Measurements from ENCODE around the gene NDUFA13. TPM values are rescaled to one million over a fixed set of nuclear protein-coding genes. Genes with fewer than 3 reads are reported as not detected.

Gene NDUFA13
- total RNA-seq, 1 donor from 2014 or later, result 779 TPM

DNA sequence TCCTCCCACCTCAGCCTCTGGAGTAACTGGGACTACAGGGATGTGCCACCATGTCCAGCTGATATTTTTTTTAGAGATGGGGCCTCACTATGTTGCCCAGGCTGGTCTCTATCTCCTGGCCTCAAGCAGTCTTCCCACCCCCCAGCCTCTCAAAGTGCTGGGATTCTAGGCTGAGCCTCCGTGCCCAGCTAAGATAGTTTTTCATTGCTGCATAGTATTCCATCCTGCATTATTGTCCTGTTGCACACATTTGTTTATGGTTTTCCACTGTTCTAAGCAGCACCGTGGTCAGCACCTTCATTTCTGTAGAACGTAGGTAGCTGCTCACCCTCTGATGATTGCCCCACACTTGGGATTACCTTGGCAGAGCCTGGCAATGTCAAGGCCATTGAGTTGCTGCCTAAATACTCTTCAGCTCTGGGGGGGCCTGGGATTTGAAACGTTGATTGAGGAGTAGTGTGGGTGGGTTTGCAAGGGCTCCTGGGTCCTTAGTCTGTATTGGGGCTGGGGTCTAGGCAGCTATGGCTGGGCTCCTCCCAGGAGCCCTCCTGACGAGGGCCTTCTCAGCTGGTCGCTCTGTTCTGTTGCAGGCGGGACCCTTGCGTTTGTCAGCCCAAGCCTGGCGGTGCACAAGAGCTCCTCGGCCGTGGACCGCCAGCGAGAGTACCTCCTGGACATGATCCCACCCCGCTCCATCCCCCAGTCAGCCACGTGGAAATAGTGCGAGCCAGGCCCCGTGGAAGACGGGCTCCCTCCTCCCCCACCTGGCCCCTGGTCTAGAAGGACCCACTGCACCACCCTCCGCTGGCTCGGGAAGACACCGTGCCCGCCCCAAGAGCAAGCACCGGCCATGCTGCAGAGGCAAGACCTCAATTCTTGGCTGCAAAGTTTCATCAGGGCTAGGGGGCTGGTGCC lies 11.0 kb upstream of the NDUFA13 start:
- intact Hi-C loops (cut with DNase I), result loop anchor here (10.0 kb wide), 1 partner anchor 310 kb away; the partner anchor contains the start of genes BORCS8 and RFXANK
- no peak for DNase-seq (ENCODE audit: low spot score)

DNA sequence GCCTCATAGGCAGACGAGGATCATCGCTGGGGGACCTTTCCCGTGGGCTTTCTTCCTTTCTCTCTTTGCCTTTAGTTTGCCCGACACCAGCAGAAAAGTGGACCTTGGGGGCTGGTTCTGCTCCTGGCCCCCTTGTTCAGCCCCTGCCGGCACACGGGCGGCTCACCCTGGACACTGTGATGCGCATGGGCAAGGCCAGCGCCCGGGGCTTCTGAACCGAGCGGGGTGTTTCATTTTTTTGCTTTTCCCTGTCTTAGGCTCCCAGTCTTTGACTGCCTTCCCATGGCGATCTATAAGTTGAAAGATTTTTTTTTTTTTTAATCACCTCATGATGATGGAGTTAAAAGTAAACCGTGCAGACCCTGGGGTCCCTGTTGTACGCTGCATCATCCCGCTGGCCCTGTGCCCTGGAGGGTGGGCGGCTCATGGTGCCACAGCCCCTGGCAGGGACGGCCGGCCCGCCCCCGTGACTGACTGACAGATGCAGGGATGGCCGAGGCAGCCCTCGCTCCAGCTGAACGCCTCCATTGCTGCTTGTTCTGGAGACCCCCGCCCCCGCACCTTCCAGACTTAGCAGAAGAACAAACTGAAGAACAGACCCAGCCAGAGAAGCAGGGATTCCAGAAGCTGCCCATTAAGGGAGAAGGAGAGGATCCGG lies 10.2 kb upstream of the NDUFA13 start:
- no peak for DNase-seq (ENCODE audit: low spot score)
- intact Hi-C loops (cut with DNase I), result loop anchor here (10.0 kb wide), 1 partner anchor 311 kb away; the partner anchor contains the start of genes BORCS8 and RFXANK

DNA sequence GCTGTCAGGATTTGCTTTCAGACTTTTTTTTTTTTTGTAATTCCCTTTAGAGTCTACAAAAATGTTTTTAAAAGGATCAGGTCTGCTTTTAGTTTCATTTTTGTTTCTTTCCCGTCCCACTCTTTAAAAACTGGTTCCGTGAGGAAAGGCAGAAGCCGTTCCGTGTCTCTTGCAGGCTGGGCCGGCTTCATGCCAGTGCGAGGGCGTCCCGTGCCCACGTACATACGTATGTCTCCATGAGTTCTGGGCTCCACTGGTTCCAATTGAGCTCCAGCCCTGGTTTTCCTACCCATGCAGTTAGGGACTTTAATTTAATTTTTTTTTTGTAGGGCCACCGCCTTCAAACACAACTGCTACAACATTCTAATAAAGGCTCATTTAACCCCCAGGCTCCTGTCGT lies 9.4 kb upstream of the NDUFA13 start:
- intact Hi-C loops (cut with DNase I), result loop anchor here (10.0 kb wide), 1 partner anchor 312 kb away; the partner anchor contains the start of genes BORCS8 and RFXANK

DNA sequence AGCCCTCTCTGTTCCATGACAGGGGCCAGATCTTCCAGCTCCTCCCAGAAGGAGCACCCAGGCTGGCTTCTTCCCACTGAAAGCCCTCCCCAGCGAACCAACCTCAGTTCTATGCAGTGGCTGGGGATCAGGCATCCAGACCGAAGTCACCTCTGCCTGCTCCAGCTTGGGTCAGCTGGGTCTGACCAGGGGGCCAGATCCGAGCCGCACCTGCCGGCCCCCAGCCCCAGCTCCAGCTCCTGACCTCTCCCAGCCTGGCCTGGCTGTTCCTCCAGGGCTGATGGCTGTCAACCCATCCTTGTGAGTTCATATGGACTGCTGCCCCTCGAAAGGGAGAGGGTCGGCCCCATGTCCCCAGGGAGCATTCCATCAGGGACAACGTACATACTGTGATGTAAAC lies 8.7 kb upstream of the NDUFA13 start:
- no peak for DNase-seq (ENCODE audit: low spot score)
- intact Hi-C loops (cut with DNase I), result loop anchor here (10.0 kb wide), 1 partner anchor 313 kb away; the partner anchor contains the start of genes BORCS8 and RFXANK

More for the DNA sequence above, 9.4 kb upstream of the NDUFA13 start:
- no peak for DNase-seq (ENCODE audit: low spot score)

DNA sequence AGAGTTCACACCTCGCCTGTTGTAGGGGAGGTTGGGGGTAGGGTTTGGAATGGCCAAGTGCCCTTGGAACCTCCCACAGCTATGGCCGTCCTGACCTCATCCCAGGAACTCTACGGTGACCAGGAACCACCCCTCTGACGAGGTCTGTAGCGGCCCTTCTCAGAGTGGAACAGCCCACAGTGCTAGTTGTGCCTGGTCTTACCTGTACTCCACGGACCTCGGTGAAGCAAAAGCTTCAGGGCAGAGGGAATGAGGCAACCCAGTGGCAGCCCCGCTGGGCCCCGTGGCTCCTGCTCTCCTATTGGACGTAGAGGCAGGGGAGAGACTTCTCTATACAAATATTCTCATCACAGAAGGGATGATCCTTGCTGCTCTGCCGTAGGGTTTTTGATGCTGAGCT lies 7.8 kb upstream of the NDUFA13 start:
- no peak for DNase-seq (ENCODE audit: low spot score)
- intact Hi-C loops (cut with DNase I), result loop anchor here (10.0 kb wide), 1 partner anchor 313 kb away; the partner anchor contains the start of genes BORCS8 and RFXANK

DNA sequence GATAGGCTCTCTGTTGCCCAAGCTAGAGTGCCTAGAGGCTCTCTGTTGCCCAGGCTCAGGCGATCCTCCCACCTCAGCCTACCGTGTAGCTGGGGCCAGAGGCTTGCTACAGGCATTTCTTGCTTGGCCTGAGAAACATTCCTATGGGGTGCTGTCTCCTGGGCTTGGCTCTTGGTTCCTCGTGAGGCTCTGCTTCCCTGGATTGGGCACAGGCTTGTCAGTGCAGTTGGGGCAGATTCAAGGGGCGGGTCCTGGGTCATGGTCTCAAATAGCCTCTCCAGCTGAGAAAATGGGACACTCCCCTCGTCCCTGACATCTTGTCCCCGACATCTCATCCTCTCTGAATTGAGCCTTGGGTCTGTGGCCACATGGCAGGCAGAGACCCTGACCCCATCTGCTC lies 5.6 kb upstream of the NDUFA13 start:
- intact Hi-C loops (cut with DNase I), result no loop called here
- DNase-seq (ENCODE audit: low spot score), result no peak

DNA sequence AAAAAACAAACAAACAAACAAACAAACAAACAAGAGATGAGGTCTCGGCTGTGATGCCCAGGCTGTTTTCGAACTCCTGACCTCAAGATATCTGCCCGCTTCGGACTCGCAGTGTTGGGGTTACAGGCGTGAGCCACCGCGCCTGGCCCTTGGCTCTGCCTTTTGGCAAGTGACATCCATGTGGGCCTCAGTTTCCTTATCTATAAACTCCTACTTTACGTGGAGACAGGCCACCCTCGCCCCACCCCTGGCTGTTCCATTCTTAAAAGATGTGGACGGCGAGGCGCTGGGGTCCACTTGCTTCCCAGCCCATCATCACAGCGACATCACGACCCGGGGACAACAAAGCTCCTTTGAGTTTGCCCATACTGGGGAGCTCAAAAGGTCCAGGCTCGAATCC lies 2.3 kb upstream of the NDUFA13 start:
- intact Hi-C loops (cut with DNase I), result no loop called here
- no peak for DNase-seq (ENCODE audit: low spot score)

DNA sequence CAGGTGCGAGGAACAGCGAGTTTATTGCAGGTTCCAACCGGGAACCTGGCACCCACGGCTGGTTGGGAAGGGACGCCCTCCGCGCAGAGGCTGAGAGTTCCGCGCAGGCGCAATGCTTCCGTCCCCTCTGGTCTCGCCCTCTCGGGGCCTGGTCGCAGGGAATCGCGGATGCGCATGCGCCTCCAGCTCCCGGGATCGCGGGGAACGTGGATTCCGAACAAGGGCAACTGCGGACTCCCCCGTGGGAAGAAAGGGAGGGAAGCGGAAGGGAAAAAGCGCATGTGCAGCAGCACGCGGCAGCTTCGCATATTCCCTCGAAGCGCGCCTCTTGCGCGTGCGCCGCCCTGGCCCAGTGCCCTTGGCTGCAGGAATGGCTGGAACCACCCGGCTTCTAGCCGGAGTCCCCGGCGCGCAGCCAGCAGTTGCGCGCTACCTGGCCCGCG lies 1.8 kb upstream of the NDUFA13 start:
- peak; percentile 89 for DNase-seq (ENCODE audit: low spot score)

DNA sequence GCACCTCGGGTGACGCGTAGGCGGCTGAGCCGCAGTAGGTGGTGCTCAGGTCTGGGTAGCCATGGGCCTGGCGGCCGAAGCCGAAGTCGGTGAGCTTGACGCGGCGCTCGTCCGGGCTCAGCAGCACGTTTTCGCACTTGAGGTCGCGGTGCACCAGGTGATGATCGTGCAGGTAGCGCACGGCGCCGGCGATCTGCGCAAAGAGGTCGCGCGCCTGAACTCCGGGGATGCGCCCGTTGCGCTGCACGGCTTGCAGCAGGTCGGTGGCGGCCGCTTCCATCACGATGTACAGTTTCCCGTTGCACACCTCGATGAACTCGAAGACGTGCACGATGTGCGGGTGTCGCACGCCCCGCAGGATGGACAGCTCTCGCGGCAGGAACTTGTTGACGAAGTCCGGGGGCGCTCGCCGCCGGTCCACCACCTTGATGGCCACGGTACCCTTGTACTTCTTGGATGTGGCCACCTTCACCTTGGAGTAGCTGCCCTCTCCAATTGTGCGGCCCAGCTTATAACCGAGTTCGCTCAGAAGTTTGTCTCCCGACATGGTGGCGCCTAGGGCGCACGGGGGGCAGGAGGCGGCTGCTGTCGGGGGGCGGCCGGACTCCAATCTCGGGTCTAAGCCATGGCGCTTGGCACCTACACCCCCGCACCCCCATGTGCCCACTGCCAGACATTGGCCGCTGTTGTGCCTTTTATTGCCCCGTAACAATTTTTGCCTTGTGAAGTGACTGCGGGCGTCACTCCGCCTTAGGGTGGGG lies 964 bp upstream of the NDUFA13 start, which contains the start of gene TSSK6:
TSS of gene TSSK6 (minus strand) at position 668 of the 761 bp plus-strand sequence. CDS start at position 547, 121 bp downstream.
- intact Hi-C loops (cut with DNase I), result no loop called here
- DNase-seq (ENCODE audit: low spot score), result no peak

More for the DNA sequence above, 1.8 kb upstream of the NDUFA13 start:
- intact Hi-C loops (cut with DNase I), result no loop called here

DNA sequence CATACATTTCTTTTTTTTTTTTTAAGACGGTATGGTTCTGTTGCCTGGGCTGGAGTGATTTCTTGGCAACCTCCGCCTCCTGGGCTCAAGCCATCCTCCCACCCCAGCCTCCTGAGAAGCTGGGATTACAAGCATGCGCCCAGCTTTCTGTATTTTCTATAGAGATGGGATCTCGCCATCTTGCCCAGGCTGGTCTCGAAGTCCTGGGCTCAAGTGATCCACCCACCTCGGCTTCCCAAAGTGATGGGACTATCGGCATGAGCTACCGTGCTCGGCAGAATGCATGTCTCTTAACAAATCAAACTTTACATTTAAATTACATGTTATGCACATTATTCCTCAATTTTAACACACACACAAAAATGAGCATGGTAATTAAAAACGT lies 1.2 kb downstream of the NDUFA13 start:
- DNase-seq (ENCODE audit: low spot score), result no peak
- intact Hi-C loops (cut with DNase I), result no loop called here

DNA sequence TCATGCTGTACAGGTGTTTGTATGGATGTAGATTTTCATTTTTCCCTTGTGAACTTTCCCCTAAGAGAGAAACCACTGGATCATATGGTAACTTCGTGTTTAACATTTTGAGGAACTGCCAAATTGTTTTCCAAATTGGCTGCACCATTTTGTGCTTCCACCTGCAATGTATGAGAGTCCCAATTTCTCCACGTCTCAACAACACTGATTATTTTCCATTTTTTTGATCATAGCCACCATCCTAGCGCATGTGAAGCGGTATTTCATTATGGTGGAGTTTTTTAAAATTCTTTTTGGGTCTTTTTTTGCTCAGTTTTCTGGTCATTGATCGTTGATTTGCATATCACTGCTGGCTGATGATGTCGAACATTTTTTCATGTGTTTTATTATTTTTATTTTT lies 5.0 kb downstream of the NDUFA13 start:
- intact Hi-C loops (cut with DNase I), result no loop called here
- DNase-seq (ENCODE audit: low spot score), result no peak

DNA sequence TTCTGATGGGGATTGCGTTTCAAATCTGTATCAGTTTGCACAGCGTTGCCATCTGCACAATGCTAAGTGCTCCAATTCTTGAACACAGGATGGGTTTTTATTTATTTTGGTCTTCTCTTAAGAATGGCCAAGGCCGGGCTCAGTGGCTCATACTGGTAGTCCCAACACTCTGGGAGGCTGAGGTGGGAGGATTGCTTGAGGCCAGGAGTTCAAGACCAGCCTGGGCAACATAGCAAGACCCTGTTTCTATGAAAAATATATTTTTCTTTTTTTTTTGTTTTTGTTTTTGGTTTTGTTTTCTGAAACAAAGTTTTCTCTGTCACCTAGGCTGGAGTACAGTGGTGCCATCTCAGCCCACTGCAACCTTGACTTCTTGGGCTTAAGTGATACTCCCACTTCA lies 7.2 kb downstream of the NDUFA13 start:
- intact Hi-C loops (cut with DNase I), result no loop called here
- DNase-seq (ENCODE audit: low spot score), result no peak

DNA sequence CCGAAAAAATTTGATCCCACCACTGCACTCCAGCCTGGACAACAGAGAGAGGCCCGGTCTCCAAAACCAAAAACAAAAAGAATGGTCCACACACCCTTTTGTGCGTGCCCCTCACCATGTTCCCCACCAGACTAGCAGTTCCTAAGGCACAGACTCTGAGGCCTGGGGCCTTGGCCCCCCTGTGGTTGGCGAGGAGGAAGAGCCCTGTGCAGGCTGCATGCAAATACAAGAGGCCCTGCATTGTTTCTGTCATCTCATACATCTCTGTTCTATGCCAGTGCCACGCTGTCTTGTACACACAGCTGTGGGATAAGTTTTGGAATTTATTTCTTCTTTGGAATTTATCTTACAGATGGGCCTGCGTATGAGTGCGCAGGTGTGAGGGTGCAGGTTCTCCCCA lies 8.0 kb downstream of the NDUFA13 start:
- no peak for DNase-seq (ENCODE audit: low spot score)
- intact Hi-C loops (cut with DNase I), result no loop called here

DNA sequence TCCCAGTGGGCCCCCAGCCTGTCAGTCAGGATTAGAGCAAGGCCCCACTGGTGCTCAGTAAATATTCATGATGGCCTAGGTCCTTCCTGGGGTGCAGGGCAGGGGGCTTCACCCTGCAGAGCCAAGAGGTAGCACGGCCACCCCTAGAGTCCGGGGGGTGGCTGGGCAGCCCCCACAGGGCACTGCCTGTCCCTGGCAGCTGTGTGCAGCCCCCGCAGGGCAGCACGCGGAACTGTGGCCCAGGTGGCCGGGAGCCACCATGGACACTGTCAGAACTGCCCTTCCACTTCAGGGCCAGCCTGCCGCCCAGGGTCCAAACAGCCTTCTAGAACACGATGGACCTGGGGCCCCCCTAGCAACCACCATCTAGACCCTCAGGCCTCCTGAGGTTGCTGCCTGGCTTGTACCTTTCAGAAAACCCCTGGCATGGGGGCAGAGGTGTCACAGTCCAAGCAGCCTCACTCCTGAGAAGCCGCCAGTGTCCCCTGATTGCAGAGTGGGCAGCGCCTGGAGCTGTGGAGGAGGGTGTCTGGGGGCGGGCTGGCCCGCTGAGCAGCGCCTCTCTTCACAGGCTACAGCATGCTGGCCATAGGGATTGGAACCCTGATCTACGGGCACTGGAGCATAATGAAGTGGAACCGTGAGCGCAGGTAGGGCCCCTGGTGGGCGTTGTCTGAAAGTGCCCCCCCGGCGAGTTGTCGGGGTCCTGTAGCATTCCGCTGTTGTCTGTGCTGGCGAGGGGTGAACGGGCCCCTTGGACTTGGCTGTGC lies 9.8 kb downstream of the NDUFA13 start:
- no peak for DNase-seq (ENCODE audit: low spot score)
- intact Hi-C loops (cut with DNase I), result no loop called here

DNA sequence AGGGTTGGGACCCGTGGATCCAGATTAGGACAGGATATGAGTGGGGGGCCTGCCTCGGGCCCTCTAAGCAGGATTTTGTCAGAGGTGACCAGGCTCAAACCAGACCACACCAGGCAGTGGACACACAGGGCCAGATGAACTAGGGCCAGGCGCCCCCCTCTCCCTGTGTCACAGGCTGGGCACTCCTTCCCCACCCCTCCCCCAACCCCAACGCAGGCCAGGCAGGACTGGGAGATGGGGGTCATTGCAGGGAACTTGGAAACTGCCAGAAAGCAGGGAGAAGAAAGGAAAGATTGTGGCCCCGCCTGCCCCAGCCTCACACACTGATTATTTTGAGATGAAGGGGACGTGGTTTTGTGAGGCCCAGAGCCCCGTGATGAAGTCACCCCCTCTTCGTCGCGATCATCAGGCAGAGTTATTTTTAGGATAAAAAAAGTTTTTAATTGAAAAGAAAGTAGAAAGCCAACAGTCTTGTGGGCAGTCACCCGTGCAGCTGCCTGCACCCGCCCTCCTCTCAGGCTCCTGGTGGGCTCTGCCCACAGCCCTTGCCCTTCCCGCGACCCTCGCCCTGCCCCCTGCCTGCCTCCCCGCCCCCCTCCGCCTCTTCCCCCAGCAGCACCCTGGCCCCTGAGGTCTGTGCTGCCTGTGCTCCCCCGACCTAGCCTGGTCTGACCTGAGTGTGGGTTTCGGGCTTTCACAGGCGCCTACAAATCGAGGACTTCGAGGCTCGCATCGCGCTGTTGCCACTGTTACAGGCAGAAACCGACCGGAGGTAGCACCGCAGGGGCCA lies 10.8 kb downstream of the NDUFA13 start:
- intact Hi-C loops (cut with DNase I), result no loop called here
- no peak for DNase-seq (ENCODE audit: low spot score)

DNA sequence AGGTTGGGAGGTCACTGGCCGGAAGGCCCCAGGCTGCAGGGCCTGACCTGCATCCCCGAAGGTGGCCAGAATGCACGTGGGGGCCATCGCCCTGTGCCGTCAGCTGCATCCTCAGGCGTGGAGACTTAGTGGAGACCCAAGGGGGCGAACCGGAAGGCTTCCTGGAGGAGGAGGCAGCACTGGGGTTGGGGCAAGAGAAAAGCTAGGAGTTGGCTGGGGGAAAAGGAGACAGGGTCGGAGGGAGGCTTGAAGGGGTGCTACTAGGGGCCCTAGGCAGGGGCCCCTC lies 11.3 kb downstream of the NDUFA13 start:
- no peak for DNase-seq (ENCODE audit: low spot score)
- intact Hi-C loops (cut with DNase I), result no loop called here

DNA sequence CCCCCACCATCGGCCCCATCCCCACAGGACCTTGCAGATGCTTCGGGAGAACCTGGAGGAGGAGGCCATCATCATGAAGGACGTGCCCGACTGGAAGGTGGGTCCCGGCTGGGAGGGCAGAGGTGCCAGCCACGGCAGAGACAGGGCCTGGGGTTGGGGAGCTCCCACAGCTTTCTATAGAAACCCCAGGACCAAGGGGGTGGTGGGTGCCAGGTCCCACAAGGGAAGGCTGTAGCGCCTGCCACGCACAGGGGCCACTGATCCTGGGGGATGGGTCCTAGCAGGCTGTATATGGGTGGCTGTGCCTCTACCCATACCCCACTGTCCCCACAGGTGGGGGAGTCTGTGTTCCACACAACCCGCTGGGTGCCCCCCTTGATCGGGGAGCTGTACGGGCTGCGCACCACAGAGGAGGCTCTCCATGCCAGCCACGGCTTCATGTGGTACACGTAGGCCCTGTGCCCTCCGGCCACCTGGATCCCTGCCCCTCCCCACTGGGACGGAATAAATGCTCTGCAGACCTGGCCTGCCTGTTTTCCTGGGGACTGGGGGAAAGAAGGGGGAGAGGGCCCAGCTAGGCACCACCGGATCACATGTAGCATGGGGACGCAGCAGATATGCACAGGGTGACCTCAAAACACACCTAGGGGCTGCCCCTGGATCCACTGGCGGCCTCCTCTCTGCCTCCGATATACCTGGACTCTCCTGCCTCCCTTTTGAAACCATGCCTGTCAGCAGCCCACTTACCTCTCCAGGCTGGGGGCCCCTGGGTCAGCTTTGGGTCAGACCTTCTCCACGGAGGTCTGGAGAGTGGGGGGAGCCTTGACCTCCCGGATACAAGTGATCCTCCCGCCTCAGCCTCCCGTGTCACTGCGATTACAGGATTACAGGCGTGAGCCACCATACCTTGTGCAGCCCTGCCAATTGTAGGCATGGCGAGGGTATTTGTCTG lies 11.9 kb downstream of the NDUFA13 start:
- no peak for DNase-seq (ENCODE audit: low spot score)
- intact Hi-C loops (cut with DNase I), result no loop called here

All from cardiac septum (tissue), 1 donor.